Erythroblast (primary cell): ENCODE measurements around the gene ARMC9.

Experiments used
- GATA1 ChIP-seq: IDR thresholded peaks from 2 replicates; pipeline ENCODE4 v1.6.1; 2011; ENCODE audit warnings: low read depth, mild to moderate bottlenecking, control low read depth, low read length, moderate library complexity
- POLR2A ChIP-seq: IDR thresholded peaks from 2 replicates; pipeline ENCODE4 v1.6.1; 2011; ENCODE audit warnings: mild to moderate bottlenecking, low read length

DNA sequence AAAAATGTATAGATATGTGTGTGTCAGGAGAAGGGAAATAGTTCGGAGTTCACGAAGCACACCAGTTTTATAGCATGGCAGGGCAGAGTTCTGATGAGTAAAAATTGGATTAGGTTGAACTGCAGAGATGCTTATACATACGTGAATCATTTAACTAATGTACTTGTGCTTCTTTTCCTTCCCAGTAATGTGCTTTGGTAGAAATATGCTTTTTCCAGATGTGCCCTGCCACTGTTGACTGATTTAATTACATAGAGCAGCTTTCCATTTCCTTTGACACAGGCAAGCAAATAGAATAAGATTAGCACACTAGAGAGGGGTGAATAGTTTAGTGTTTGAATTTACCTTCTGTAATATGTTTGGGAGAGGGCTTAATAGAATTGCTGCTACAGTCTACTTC lies 28.9 kb upstream of the ARMC9 start:
- TF ChIP-seq POLR2A (no peak), GATA1 (no peak)
